Fibroblast of skin of back (primary cell): ENCODE measurements around the gene IL17A. TPM values are rescaled to one million over a fixed set of nuclear protein-coding genes. Genes with fewer than 3 reads are reported as not detected.

Experiments
- DNase-seq: peaks from one replicate; pipeline ENCODE4 v3.0.0-alpha.2; 2013
- polyA plus RNA-seq, 2 experiments: library from polyadenylated mRNA; unstranded; fragments of 120-200 nt; gene quantifications; one replicate each; pipeline ENCODE4 v1.2.1, GENCODE V29; 2013; ENCODE audit not compliant: insufficient read length in 2 of 2

The IL17A gene
- polyA plus RNA-seq (2013, experiment 1 of 2; ENCODE audit: insufficient read length), result not detected
- not detected for polyA plus RNA-seq (2013, experiment 2 of 2; ENCODE audit: insufficient read length)

GRCh38 chr6:52186075-52186474 lies at the start of gene IL17A:
Gene IL17A (plus strand): TSS chr6:52186375. CDS start chr6:52186432, 57 bp downstream.
- DNase-seq, result no peak

GRCh38 chr6:52136934-52137467 lies 49.2 kb upstream of the IL17A start:
- no peak for DNase-seq

GRCh38 chr6:52138284-52138683 lies 47.9 kb upstream of the IL17A start:
- DNase-seq, result no peak

GRCh38 chr6:52139985-52140680 lies 46.0 kb upstream of the IL17A start:
- no peak for DNase-seq

GRCh38 chr6:52141596-52141995 lies 44.6 kb upstream of the IL17A start:
- DNase-seq, result no peak

- DNase-seq, result no peak
Measured at GRCh38 chr6:52142556-52142955, 43.6 kb upstream of the IL17A start.

- DNase-seq, result no peak
Measured at GRCh38 chr6:52143551-52143950, 42.6 kb upstream of the IL17A start.

- DNase-seq, result no peak
Measured at GRCh38 chr6:52144196-52145076, 41.7 kb upstream of the IL17A start.

- no peak for DNase-seq
Measured at GRCh38 chr6:52146851-52147445, 39.2 kb upstream of the IL17A start.

GRCh38 chr6:52149076-52149475 lies 37.1 kb upstream of the IL17A start:
- DNase-seq, result no peak

GRCh38 chr6:52149949-52150348 lies 36.2 kb upstream of the IL17A start:
- DNase-seq, result no peak

- no peak for DNase-seq
Measured at GRCh38 chr6:52152070-52152423, 34.1 kb upstream of the IL17A start.

- DNase-seq, result no peak
Measured at GRCh38 chr6:52152711-52153160, 33.4 kb upstream of the IL17A start.

- no peak for DNase-seq
Measured at GRCh38 chr6:52154381-52154780, 31.8 kb upstream of the IL17A start.

GRCh38 chr6:52155791-52156576 lies 30.2 kb upstream of the IL17A start:
- DNase-seq, result no peak

GRCh38 chr6:52157301-52157941 lies 28.8 kb upstream of the IL17A start:
- peak; percentile 28 for DNase-seq

- no peak for DNase-seq
Measured at GRCh38 chr6:52160472-52161104, 25.6 kb upstream of the IL17A start.

GRCh38 chr6:52161689-52162438 lies 24.3 kb upstream of the IL17A start:
- DNase-seq, result no peak

- peak; percentile 11 for DNase-seq
Measured at GRCh38 chr6:52162940-52163908, 23.0 kb upstream of the IL17A start.
